Stimulated activated CD4-positive, alpha-beta T cell treated with anti-CD3 and anti-CD28 coated beads, Interleukin-2, amount 100 ng/mL, for 48 hours (primary cell): ENCODE data around the gene ZBTB8A.
"Not testable (repeated sequence)": the region's sequence is repeated elsewhere in the genome, so short reads cannot be mapped to it uniquely, and the experiment has no call there.

ENCODE experiments used
- DNase-seq, 2 donors: peaks; one replicate each; pipeline ENCODE4 v3.0.0-alpha.2; 2020

ZBTB8A gene

DNA sequence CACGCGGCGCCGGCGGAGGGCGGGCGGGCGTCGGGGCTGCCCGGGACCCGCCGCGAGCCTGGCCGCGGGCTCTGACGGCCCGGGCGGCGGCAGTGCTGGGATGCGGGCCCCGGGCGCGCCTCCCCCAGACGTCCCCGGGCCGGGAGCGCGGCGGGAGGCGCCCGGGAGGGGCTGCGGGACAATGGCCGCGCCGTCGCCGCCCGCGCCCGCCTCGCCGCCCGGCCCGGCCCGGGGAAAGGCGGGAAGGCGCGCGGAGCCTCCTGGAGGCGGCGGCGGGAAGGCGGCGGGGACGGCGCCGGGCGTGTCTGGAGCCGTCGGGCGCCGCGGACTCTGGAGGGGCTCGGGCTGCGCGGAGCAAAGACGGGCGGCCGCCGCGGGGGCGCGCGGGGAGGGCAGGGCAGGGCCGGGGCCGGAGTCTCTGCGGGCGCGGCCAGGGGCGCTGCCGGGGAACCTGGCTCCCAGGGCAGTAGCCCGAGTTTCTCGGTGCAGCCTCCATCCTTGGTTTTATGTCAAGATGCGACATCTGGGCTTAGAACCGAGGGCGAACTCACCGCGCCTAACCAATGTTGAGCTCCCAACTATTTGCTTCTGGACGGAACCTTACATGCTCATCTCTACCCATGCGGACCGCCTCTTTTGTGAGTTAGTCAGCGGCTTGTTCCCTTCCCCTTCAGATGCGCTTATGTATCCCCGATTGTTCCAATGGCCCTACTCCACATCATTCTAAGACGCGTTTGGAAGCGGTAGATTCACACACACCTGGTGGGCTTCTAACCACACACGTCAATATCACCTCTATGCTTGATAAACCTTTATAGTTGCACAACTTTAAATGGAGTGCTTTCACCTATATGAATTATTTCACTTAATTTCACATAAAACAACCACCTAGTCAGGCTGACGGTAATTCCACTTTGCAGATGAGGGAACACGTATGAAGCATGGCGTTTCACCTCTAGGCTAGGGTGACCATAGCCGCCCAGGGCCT, 651 bp downstream of the ZBTB8A start:
- DNase-seq: peak in 1 of 2 donors; percentile 5

DNA sequence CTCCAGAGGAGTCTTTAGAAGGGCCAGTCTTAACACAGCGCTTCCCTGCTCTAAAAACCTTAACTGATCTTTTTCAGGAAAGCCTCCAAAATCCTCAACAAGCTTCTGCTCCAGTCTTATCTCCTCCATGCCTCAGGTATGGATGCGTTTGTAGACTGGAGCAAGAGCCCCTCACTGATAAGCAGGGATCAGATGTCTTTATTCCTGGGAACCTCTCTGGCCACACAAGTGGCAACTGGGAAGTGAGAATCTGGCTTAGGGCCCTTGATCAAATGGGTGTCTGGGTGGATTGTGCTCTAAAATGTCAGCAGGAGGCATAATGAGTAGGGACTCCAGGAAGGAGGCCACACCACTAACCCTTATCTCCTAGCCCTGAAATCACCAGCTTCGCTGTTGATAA, 1.4 kb downstream of the ZBTB8A start:
- no peak for DNase-seq

GRCh38 chr1:32541064-32541566, 1.9 kb downstream of the ZBTB8A start:
- DNase-seq: no peak

GRCh38 chr1:32546611-32547010, 7.4 kb downstream of the ZBTB8A start:
- no peak for DNase-seq

DNA sequence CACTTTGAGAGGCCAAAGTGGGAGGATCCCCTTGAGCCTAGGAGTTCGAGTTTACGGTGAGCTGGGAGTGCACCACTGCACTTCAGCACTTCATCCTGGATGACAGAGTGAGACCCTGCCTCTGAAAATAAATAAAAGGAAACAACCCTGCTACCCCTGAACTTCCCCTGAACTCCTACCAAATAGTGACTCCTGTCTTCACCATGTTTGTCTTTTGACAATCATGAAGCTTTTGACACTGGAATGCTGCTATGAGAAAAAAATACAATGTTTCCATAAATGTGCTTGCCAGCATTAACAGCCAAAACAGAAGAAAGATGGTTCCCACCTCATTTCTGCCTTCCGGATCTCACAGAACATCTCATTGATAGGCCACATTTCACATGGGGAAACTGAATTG, 10.4 kb downstream of the ZBTB8A start:
- DNase-seq: no peak

GRCh38 chr1:32554288-32554687, 15.1 kb downstream of the ZBTB8A start:
- DNase-seq: no peak

DNA sequence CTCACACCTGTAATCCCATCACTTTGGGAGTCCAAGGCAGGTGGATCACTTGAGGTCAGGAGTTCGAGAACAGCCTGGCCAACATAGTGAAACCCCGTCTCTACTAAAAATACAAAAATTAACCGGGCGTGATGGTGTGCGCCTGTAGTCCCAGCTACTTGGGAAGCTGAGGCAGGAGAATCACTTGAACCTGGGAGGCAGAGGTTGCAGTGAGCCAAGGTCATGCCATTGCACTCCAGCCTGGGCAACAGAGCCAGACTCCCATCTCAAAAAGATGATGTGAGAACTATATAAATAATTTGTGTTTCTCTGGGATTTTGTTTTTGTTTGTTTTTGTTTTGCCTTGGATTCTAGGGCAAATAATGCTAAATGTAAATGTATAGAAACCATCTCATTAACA, 17.8 kb downstream of the ZBTB8A start:
- DNase-seq: not testable (repeated sequence)

DNA sequence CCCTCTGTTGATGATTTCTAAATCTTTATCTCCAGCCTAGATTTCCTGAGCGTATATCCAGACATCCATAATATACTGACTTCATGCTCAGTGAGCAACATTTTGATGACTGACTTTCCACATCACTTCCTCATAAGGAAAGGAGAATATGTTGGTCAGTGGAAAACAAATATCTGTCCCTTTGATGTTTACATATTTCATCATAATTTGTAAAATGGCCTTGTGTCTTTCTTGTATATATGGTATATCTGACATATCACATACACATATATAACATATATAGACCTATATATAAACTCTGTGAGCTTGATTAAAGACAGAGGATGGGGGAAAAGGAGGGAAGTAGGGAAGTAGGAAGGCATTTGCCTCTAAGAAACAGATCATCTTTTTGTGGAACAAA, 18.6 kb downstream of the ZBTB8A start:
- DNase-seq: no peak

- DNase-seq: no peak
These were observed 29.7 kb downstream of the ZBTB8A start for GRCh38 chr1:32568929-32569328.

DNA sequence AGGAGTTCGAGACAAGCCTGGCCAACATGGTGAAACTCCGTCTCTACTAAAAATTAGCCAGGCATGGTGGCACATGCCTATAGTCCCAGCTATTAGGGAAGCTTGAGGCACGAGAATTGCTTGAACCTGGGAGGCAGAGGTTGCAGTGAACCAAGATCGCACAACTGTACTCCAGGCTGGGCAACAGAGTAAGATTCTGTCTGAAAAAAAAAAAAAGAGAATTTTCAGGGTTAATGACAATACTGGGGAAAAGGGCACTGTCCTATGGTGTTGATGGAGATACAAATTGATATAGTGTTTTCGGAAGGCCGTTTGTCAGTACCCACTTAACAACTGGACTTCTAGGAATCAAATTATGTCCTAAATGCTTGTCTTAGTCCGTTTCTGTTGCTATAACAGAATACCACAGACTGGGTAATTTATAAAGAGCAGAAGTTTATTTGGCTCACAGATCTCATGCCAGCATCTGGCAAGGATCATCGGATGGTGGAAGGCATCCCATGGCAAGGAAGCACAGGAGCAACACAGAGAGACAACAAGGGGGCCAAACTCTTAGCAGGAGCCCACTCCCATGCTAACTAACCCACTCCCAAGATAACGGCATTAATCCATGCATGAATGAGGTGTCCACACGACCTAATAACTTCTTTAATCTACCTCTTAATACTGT, 41.3 kb downstream of the ZBTB8A start:
- no peak for DNase-seq

GRCh38 chr1:32592943-32593342, 53.7 kb downstream of the ZBTB8A start:
- no peak for DNase-seq

DNA sequence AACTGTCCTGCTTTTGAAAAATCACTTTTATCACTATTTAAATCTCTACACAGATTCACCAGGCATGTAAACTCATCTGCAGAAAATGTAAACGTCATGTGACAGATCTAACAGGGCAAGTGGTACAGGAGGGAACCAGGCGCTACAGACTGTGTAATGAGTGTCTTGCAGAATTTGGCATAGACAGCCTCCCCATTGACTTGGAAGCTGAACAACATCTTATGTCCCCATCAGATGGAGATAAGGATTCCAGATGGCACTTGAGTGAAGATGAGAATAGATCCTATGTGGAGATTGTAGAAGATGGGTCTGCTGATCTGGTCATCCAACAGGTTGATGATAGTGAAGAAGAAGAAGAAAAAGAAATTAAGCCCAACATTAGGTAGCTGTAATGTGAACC, 60.8 kb downstream of the ZBTB8A start:
- no peak for DNase-seq

- DNase-seq: no peak
These were observed 66.6 kb downstream of the ZBTB8A start for GRCh38 chr1:32605711-32606424.

- DNase-seq: no peak
These were observed 67.5 kb downstream of the ZBTB8A start for GRCh38 chr1:32606565-32607371.

DNA sequence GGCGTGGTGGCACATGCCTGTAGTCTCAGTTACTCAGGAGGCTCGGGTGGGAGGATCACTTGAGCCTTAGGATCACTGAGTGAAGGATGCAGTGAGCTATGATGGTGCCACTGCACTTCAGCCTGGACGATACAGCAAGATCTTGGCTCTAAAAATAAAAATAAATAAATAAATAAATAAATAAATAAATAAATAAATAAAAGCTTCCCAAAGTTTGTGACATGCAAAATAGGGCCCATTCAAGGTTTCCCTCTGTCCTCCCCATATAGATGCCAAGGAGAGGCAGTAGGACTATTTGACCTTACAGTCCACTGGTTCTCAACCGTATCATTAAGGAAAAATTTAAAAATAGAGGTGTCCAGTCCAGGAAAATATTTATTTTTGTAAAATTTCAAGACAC, 70.0 kb downstream of the ZBTB8A start:
- no peak for DNase-seq

DNA sequence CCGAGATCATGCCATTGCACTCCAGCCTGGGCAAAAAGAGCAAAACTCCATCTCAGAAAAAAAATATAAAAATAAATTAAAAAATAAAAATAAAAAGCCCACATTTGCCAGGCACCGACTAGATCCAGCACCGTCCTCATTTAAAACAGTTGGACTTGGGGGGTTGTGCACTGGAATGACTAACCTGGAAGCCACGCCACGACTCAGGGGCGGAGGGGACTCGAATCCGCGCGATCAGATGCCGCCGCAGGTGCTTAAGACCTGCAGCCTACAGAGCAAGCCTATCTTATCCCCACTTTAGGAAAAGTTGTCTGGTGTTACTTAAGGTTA, 72.6 kb downstream of the ZBTB8A start:
- no peak for DNase-seq

- peak; percentile 42 to 57 for DNase-seq
These were observed 73.1 kb downstream of the ZBTB8A start for GRCh38 chr1:32612189-32612881.

DNA sequence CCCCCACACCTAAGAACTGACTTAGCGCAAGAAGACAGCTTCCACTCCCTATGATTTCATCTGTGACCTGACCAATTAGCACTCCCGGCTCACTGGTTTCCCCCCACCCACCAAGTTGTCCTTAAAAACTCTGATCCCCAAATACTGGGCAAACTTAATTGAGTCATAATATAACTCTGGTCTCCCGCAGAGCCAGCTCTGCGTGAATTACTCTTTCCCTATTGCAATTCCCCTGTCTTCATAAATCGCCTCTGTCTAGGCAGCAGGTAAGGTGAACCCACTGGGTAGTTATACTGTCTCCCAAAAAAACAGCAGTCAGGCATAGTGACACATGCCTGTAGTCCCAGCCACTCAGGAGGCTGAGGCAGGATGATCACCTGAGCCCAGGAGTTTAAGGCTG, 74.2 kb downstream of the ZBTB8A start:
- no peak for DNase-seq

DNA sequence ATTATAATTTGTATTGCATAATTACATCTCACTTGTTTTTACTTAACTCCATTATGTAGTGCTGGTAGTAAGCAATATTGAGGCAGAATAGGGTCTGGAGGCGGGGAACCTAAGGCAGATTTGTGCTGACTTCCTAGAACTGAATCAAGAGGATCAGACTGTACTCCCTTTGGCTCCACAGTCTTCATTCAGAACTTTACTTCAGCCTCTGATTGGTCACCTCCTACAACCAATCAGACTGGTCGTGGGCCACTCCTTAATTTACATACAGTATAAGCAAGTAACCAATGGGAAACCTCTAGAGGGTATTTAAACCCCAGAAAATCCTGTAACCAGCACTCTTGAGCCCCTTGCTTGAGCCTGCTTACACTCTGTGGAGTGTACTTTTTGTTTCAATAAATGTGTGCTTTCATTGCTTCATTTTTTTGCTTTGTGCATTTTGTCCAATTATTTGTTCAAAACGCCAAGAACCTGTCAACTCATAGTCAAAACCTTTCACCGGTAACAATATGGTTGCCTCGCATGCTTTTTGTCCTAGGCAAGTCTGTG, 79.5 kb downstream of the ZBTB8A start:
- DNase-seq: no peak

GRCh38 chr1:32619701-32620485, 80.7 kb downstream of the ZBTB8A start:
- DNase-seq: no peak

GRCh38 chr1:32622205-32622604, 83.0 kb downstream of the ZBTB8A start:
- DNase-seq: no peak
